GM21825 (cell line): ENCODE data around the gene GNL3.
"Not testable (repeated sequence)": the region's sequence is repeated elsewhere in the genome, so short reads cannot be mapped to it uniquely, and the experiment has no call there.

Source experiments
- ATAC-seq: cut with Tn5 transposase; IDR thresholded peaks from one replicate; pipeline ENCODE4 v1.9.1; 2021; ENCODE audit warnings: mild to moderate bottlenecking, moderate library complexity; ENCODE audit not compliant: unreplicated experiment

Gene GNL3

DNA sequence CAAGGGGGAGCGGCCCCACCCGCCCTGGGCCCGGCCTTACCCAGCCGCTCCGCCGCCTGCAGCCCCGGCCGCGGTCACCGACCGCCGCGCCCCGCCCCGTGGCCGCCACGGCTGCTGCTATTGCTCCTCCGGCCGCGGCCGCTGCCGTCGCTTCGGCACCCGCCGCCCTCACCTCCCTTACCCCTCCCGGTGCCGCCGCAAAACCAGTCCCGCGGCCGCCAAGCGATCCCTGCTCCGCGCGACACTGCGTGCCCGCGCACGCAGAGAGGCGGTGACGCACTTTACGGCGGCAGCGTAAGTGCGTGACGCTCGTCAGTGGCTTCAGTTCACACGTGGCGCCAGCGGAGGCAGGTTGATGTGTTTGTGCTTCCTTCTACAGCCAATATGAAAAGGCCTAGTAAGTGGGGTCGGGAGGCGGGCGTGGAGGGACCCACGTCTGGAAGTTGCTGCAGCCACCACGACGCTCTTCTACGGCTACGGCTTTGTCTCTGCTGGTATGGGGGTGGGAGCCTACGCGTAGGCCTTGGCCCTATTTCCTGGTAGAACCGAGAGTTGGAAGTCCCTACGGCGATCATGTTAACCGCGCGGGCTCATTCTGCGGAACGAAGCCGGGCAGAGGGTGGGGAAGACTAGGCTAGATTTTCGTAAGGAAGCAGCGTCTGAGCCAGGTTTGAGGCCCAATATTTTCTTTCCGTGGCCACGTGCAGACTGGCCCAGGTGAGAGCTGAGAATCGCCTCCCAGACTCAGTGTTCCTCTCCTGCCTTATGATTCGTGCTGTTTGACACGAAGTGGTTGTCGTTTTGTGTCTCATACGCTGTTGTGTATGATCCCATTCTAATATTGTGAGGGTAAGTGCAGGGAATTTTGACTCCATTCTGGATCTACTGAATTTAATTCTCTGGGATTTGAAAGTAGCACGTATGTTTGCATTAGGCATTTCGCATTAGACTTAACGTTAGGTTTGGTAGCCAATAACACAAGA, at the start of gene GNL3, which contains the start of gene PBRM1:
TSS of gene GNL3 (plus strand) at position 324 of the 983 bp plus-strand sequence. CDS start at position 385, 61 bp downstream.
TSS of gene PBRM1 (minus strand) at position 205 of the 983 bp plus-strand sequence.
- peak; percentile 73 for ATAC-seq

GRCh38 chr3:52636673-52637072, 49.2 kb upstream of the GNL3 start:
- no peak for ATAC-seq

DNA sequence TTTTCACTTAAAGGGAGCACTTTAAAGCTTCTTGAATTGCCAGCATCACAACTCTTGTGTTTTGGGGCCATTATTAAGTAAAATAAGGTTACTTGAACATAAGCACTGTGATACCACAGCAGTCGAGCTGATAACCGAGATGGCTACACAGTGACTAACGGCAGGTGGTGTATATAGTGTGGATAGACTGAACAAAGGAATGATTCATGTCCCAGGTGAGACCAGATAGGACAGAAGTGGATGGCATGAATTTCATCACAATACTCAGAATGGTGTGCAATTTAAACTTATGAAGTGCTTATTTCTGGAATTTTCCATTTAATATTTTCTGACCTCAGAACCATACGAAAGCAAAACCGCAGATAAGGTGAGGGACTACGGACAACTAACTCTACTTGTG, 40.3 kb upstream of the GNL3 start:
- ATAC-seq = no peak

- ATAC-seq = no peak
Observed at GRCh38 chr3:52649461-52650210, 36.2 kb upstream of the GNL3 start.

GRCh38 chr3:52650439-52650838, 35.4 kb upstream of the GNL3 start:
- ATAC-seq = no peak

DNA sequence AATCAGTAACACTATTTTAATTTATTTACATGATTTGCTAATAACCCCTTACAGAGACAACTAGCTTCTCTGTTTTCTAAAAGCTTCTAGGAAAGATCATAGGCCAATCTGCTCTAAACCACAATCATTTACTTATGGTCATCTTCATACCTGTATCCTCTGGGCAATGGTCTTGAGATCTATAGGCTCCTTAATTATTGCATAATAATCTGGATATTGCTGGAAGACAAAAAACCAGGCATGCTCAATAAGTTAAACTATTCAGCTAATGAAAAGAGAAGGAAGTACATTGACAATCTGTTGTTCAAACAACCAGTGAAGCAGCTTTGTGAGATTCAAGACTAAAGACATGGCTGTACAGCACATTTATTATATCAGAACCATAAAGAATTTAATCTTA, 34.2 kb upstream of the GNL3 start:
- no peak for ATAC-seq

DNA sequence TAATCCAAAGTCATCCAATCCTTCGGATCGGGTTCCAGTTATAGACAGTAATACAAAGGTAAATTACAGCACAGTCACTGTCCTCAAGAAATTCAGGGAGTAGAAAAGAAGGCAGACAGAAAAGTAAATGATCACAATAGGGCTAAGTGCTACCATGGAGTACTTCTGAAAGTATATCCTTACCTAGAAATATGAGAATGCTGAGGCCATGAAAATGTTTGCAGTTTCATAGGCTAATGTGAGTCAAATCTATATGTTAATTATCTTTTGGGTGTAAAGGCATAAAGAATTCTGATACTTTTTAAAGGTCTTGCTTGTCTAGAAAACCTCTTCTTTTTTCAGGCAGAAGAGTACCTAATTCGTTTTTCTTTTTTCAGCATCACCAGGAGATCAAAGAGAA, 29.9 kb upstream of the GNL3 start:
- ATAC-seq = no peak

- no peak for ATAC-seq
Observed at GRCh38 chr3:52660046-52660445, 25.8 kb upstream of the GNL3 start.

DNA sequence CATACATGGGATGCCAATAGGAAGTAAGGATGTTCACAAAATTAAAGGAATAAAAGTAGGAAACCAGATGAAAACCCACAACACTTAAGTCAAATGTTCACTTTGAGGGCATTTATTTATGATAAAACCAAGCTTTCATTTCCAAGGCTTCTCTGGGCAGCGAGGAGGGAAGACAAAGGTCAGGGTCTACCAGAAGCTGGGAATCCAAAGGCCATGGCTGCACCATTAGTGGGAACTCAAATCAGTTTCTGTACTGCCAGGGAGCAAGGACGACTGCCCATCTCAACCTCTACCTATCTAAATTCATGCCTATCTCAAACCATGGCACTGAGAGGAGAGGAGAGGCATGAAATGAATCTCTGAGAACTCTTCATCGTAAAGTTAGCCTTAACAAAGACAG, 22.7 kb upstream of the GNL3 start:
- ATAC-seq = no peak

GRCh38 chr3:52670621-52671521, 15.0 kb upstream of the GNL3 start:
- peak; percentile 71 for ATAC-seq

DNA sequence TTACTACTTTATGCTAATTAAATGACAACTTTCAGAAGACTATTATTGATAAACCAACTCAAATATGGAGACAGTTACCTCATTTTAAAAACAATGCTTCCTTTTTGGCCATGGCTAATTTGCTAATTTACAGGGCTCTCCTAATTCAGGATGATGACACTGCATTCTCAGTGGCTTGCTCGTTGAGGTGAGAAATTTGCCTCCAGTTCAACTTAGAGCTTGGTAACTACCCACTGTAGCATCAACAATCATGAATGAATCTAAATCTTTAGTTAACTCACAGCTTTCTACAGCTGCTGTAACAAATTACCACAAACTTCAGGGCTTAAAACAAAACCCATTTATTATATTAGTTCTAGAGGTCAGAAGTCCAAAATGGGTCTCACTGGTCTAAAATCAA, 14.2 kb upstream of the GNL3 start:
- no peak for ATAC-seq

- ATAC-seq = not testable (repeated sequence)
Observed at GRCh38 chr3:52676201-52676600, 9.6 kb upstream of the GNL3 start.

GRCh38 chr3:52678265-52679198, 7.3 kb upstream of the GNL3 start:
- no peak for ATAC-seq

DNA sequence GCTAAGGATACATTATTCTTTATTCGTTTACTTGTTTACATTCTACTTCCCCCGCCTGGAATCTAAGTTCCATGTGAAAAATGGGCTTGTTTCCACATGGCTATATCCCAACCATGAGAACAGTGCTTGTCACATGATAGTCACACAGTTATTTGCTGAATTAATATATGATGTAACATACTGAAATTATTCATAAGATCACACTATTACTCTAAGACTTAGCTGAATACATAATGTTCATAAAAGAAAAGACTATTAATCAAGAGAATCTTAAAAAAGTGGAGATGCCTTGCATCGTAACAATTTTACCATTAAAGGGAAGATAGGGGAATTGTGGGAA, 6.7 kb upstream of the GNL3 start:
- no peak for ATAC-seq

DNA sequence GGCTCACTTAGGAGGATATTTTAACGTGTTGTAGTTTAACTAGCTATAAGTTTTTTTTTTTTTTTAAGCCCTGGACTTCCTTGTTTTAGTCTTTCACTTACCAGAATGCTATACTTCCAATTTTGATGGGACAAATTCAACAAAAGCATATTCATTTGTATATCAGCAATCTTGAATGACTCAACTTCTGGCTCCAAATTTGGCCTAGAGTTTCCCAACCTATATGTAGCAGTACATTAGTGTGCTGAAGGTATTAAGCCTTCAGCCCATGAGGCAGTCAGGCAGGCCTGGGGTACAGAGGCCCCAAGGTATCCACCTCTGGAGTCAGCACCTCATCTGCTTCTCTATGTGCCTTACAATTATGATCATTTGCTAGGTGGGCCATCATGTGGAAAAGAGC, 6.0 kb upstream of the GNL3 start:
- ATAC-seq = no peak

- no peak for ATAC-seq
Observed at GRCh38 chr3:52681596-52681995, 4.2 kb upstream of the GNL3 start.

DNA sequence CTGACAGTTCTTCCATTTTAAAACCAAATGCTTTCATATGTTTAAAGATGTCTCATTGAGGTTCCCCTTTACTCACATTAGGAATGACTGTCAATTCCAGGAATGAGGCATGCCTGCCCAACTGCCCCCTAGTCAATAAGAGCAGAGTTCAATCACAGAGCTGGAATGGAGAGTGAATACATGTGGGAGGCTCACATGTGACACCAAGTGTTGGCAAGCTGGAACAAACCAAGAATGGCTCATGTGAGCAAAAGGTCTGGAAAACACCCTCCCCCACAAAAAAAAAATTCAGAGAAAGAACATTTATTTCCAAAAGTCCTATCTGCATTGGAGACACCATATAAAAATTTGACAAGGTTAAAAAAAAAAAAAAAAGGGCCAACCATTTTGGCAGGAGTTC, 3.8 kb upstream of the GNL3 start:
- no peak for ATAC-seq

DNA sequence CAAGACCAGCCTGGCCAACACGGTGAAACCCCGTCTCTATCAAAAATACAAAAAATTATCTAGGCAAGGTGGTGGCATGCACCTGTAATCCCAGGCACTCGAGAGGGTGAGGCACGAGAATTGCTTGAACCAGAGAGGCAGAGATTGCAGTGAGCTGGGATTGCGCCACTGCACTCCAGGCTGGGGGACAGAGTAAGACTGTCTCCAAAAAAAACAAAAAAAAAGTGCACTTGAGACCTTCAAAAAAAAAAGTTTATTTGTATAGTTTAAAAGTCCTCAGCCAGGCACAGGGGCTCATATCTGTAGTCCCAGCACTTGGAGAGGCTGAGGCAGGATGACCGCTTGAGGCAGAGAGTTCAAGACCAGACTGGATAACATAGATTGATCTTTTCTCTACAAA, 2.2 kb upstream of the GNL3 start:
- ATAC-seq = no peak

GRCh38 chr3:52684184-52684583, 1.6 kb upstream of the GNL3 start:
- no peak for ATAC-seq

GRCh38 chr3:52685285-52685708, 535 bp upstream of the GNL3 start:
- ATAC-seq = peak; percentile 77
